A673 (cell line): Measurements from ENCODE around the gene ELAVL1.

Source experiments
- EZH2 ChIP-seq: fragments of 200-600 bp; sonication (generic); IDR thresholded peaks from 2 replicates; pipeline ENCODE4 v1.6.1; 2017; ENCODE audit warnings: borderline replicate concordance, low read depth, mild to moderate bottlenecking, mixed read lengths, antibody characterized with exemption, low read length; ENCODE audit not compliant: poor library complexity, severe bottlenecking
- TF ChIP-seq, protein P1 (sequence below): fragments of 300-800, 200-600 bp; sonication (generic); conservative IDR thresholded peaks from 2 replicates; pipeline ENCODE4 v1.5.1; 2017; ENCODE audit warnings: low read depth, mild to moderate bottlenecking, antibody characterized with exemption, low read length, moderate library complexity, mixed read lengths

DNA sequence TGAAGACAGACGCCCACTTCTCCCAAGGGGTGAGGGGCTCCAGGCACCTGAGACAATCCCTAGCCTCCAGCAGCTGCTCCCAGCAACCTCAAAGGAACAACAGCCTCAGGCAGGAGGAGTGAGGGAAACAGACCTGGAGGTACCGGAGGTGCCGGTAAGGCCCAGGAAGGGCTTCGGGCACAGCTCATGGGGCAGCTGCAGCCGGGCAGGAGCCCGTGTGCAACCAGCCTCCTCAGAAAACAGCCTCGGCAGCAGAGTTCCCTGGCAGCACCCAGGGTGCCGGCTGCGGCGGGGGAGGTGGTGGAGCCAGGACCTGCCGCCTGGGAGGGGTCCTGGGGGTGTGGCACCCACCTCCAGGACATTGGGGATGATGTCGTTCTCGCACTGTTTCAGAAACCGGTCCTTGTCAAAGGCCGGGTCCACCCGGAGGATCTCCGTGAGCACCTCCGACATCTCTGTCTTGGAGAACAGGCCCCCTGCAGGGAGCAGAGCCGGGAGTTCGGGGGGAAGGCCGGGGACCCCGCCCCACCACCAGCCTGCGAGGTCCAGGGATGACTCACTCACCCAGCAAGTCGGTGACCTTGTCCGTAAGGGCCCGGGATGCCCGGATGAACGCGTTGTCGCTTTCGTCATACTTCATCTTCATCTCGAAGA, 73.0 kb downstream of the ELAVL1 start:
- TF ChIP-seq, protein P1, sequence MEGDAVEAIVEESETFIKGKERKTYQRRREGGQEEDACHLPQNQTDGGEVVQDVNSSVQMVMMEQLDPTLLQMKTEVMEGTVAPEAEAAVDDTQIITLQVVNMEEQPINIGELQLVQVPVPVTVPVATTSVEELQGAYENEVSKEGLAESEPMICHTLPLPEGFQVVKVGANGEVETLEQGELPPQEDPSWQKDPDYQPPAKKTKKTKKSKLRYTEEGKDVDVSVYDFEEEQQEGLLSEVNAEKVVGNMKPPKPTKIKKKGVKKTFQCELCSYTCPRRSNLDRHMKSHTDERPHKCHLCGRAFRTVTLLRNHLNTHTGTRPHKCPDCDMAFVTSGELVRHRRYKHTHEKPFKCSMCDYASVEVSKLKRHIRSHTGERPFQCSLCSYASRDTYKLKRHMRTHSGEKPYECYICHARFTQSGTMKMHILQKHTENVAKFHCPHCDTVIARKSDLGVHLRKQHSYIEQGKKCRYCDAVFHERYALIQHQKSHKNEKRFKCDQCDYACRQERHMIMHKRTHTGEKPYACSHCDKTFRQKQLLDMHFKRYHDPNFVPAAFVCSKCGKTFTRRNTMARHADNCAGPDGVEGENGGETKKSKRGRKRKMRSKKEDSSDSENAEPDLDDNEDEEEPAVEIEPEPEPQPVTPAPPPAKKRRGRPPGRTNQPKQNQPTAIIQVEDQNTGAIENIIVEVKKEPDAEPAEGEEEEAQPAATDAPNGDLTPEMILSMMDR: no peak
- no peak for TF ChIP-seq EZH2
